K562 (cell line): ENCODE data around the gene ARID3B. TPM values are rescaled to one million over a fixed set of nuclear protein-coding genes. Genes with fewer than 3 reads are reported as not detected.

Experiments used
- BDP1 ChIP-seq: IDR thresholded peaks from 3 replicates; pipeline ENCODE4 v1.6.1; 2011; ENCODE audit not compliant: insufficient read length, insufficient read depth
- FOXA3 ChIP-seq, 2 experiments: fragments of 450-650 bp in 1 of 2; sonication (generic) in 1 of 2; formaldehyde crosslinking; IDR thresholded peaks in 1 of 2; conservative IDR thresholded peaks in 1 of 2; 2 replicates each; pipeline versions ENCODE4 v1.4.0 to v1.8.0; 2020 to 2022; ENCODE audit warnings: mild to moderate bottlenecking in 2 of 2, missing genetic modification reagents in 1 of 2
- GATAD2B ChIP-seq: fragments of 450-650 bp; IDR thresholded peaks from 2 replicates; pipeline ENCODE4 v1.6.1; 2017; ENCODE audit warnings: mild to moderate bottlenecking, borderline replicate concordance
- MED1 ChIP-seq: sonication (generic); formaldehyde crosslinking; IDR thresholded peaks from 2 replicates; pipeline ENCODE4 v1.8.1; 2023; ENCODE audit warnings: missing genetic modification reagents, borderline replicate concordance
- MEIS2 ChIP-seq: fragments of 450-650 bp; IDR thresholded peaks from 2 replicates; pipeline ENCODE4 v1.6.1; 2014; ENCODE audit warnings: mild to moderate bottlenecking; ENCODE audit not compliant: partially characterized antibody
- RBBP5 ChIP-seq: fragments of 200-600 bp; sonication (generic); IDR thresholded peaks from 2 replicates; pipeline ENCODE4 v1.6.1; 2012; ENCODE audit warnings: borderline replicate concordance, mild to moderate bottlenecking, low read length, control low read depth, inconsistent platforms; ENCODE audit not compliant: insufficient read depth, poor library complexity, severe bottlenecking
- SIRT6 ChIP-seq: IDR thresholded peaks from one replicate; pipeline ENCODE4 v1.6.1; 2012; ENCODE audit warnings: low read depth, mild to moderate bottlenecking, control low read depth, inconsistent platforms, low read length, moderate library complexity
- SNIP1 ChIP-seq: fragments of 450-650 bp; IDR thresholded peaks from 2 replicates; pipeline ENCODE4 v1.7.1; 2017; ENCODE audit warnings: low read depth, mild to moderate bottlenecking
- ZFP1 ChIP-seq: fragments of 450-650 bp; formaldehyde crosslinking; IDR thresholded peaks from 2 replicates; pipeline ENCODE4 v1.4.0; 2020; ENCODE audit warnings: mild to moderate bottlenecking, mixed read lengths
- polyA plus RNA-seq, 8 experiments: library from polyadenylated mRNA; depleted of rRNA in 4 of 8; stranded (reverse) in 5 of 8; unstranded in 3 of 8; fragments of >200 nt; fragmentation: Nextera tagmentation in 2 of 8; fragmentation: Illumina TruSeq in 1 of 8; extraction: Ambion mirVana in 2 of 8; extraction: Trizol in 1 of 8; gene quantifications; 2 replicates each; pipeline versions ENCODE4 v1.2.1 to v1.2.3, GENCODE V29; 2011 to 2014; ENCODE audit warnings: inconsistent platforms in 1 of 8, missing spikeins in 1 of 8
- total RNA-seq, 7 experiments: library from RNA; depleted of rRNA in 6 of 7; stranded (reverse); fragments of >200 nt in 6 of 7; fragmentation: Illumina TruSeq in 2 of 7; extraction: Trizol in 2 of 7; gene quantifications; 2 replicates each; pipeline versions ENCODE4 v1.2.1 to v1.2.3, GENCODE V29; 2011 to 2021; ENCODE audit warnings: low replicate concordance in 1 of 7
- TF ChIP-seq, protein P1 (sequence below): fragments of 250-450 bp; sonication (Bioruptor Pico); IDR thresholded peaks from 2 replicates; pipeline ENCODE4 v1.5.1; 2021; ENCODE audit warnings: mild to moderate bottlenecking
- TF ChIP-seq, protein P2 (sequence below): IDR thresholded peaks from 2 replicates; pipeline ENCODE4 v1.6.1; 2011; ENCODE audit not compliant: insufficient read length; ENCODE audit errors: extremely low read depth
- TF ChIP-seq, protein P3 (sequence below): fragments of 450-650 bp; IDR thresholded peaks from 2 replicates; pipeline ENCODE4 v1.6.1; 2017; ENCODE audit warnings: antibody characterized with exemption, mild to moderate bottlenecking
- TF ChIP-seq, protein P4 (sequence below): sonication (generic); formaldehyde crosslinking; IDR thresholded peaks from 2 replicates; pipeline ENCODE4 v1.8.0; 2023; ENCODE audit warnings: missing genetic modification reagents, mild to moderate bottlenecking, borderline replicate concordance
- TF ChIP-seq, protein P5 (sequence below): sonication (generic); formaldehyde crosslinking; IDR thresholded peaks from 2 replicates; pipeline ENCODE4 v1.8.0; 2022; ENCODE audit warnings: mild to moderate bottlenecking, missing genetic modification reagents

Gene ARID3B
- total and polyA plus RNA-seq, 9 of the 15 experiments (the other 6 are each of a cell fraction or from before 2014, with no cell fraction given) = 0.32 to 15.1 (median 7.1) TPM

DNA sequence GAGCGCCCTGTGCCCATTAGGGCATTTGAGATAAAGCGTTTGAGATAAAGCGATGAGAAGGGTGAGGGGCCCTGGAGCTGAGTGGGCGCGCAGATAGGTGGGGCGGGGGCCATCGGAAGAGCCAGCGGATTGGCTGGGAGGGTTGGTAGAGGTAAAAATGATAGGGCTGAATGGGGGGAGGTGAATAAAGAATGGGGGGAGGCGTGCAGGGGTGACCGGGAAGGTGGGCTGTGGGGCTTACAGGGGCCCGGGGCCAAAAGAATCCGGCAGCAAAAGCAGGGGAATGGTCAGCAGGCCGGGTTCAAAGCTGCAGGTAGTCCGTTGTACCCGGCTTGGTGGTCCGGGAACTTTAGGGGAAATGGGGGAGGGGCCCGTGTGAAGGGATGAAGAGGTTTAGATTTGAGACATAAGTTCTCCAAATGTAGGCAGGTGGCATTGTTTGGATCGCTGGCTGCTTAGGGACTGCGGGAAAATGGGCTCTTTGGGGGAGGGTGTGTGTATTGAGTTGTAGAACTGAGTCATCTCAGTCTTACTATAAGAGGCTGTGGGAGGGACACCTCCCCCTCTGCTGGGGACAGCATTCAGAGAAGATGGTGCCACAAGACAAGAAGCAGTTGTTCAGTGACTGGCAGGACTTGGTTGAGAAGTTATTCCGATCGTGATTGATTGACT is 610 bp downstream of the ARID3B start (continued):
- TF ChIP-seq, protein P1, sequence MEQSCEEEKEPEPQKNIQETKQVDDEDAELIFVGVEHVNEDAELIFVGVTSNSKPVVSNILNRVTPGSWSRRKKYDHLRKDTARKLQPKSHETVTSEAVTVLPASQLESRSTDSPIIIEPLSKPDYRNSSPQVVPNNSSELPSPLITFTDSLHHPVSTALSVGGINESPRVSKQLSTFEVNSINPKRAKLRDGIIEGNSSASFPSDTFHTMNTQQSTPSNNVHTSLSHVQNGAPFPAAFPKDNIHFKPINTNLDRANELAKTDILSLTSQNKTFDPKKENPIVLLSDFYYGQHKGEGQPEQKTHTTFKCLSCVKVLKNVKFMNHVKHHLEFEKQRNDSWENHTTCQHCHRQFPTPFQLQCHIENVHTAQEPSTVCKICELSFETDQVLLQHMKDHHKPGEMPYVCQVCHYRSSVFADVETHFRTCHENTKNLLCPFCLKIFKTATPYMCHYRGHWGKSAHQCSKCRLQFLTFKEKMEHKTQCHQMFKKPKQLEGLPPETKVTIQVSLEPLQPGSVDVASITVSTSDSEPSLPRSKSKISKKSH (CRISPR knock-in tag) = no peak
- TF ChIP-seq SIRT6 (no peak), ZFP1 (no peak), FOXA3 (CRISPR knock-in tag; conservative IDR thresholded peaks at IDR 0.05 in 1 of 2, IDR thresholded peaks at IDR 0.05 in 1 of 2) (peak in 1 of 2 experiments; percentile 20; a peak in 1 of 4 replicates), RBBP5 (no peak), BDP1 (no peak), MEIS2 (peak; percentile 82), MED1 (CRISPR knock-in tag) (no peak), GATAD2B (no peak), SNIP1 (no peak)
- TF ChIP-seq, protein P2, sequence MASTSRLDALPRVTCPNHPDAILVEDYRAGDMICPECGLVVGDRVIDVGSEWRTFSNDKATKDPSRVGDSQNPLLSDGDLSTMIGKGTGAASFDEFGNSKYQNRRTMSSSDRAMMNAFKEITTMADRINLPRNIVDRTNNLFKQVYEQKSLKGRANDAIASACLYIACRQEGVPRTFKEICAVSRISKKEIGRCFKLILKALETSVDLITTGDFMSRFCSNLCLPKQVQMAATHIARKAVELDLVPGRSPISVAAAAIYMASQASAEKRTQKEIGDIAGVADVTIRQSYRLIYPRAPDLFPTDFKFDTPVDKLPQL = no peak
- TF ChIP-seq, protein P3, sequence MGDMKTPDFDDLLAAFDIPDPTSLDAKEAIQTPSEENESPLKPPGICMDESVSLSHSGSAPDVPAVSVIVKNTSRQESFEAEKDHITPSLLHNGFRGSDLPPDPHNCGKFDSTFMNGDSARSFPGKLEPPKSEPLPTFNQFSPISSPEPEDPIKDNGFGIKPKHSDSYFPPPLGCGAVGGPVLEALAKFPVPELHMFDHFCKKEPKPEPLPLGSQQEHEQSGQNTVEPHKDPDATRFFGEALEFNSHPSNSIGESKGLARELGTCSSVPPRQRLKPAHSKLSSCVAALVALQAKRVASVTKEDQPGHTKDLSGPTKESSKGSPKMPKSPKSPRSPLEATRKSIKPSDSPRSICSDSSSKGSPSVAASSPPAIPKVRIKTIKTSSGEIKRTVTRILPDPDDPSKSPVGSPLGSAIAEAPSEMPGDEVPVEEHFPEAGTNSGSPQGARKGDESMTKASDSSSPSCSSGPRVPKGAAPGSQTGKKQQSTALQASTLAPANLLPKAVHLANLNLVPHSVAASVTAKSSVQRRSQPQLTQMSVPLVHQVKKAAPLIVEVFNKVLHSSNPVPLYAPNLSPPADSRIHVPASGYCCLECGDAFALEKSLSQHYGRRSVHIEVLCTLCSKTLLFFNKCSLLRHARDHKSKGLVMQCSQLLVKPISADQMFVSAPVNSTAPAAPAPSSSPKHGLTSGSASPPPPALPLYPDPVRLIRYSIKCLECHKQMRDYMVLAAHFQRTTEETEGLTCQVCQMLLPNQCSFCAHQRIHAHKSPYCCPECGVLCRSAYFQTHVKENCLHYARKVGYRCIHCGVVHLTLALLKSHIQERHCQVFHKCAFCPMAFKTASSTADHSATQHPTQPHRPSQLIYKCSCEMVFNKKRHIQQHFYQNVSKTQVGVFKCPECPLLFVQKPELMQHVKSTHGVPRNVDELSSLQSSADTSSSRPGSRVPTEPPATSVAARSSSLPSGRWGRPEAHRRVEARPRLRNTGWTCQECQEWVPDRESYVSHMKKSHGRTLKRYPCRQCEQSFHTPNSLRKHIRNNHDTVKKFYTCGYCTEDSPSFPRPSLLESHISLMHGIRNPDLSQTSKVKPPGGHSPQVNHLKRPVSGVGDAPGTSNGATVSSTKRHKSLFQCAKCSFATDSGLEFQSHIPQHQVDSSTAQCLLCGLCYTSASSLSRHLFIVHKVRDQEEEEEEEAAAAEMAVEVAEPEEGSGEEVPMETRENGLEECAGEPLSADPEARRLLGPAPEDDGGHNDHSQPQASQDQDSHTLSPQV = no peak
- TF ChIP-seq, protein P4, sequence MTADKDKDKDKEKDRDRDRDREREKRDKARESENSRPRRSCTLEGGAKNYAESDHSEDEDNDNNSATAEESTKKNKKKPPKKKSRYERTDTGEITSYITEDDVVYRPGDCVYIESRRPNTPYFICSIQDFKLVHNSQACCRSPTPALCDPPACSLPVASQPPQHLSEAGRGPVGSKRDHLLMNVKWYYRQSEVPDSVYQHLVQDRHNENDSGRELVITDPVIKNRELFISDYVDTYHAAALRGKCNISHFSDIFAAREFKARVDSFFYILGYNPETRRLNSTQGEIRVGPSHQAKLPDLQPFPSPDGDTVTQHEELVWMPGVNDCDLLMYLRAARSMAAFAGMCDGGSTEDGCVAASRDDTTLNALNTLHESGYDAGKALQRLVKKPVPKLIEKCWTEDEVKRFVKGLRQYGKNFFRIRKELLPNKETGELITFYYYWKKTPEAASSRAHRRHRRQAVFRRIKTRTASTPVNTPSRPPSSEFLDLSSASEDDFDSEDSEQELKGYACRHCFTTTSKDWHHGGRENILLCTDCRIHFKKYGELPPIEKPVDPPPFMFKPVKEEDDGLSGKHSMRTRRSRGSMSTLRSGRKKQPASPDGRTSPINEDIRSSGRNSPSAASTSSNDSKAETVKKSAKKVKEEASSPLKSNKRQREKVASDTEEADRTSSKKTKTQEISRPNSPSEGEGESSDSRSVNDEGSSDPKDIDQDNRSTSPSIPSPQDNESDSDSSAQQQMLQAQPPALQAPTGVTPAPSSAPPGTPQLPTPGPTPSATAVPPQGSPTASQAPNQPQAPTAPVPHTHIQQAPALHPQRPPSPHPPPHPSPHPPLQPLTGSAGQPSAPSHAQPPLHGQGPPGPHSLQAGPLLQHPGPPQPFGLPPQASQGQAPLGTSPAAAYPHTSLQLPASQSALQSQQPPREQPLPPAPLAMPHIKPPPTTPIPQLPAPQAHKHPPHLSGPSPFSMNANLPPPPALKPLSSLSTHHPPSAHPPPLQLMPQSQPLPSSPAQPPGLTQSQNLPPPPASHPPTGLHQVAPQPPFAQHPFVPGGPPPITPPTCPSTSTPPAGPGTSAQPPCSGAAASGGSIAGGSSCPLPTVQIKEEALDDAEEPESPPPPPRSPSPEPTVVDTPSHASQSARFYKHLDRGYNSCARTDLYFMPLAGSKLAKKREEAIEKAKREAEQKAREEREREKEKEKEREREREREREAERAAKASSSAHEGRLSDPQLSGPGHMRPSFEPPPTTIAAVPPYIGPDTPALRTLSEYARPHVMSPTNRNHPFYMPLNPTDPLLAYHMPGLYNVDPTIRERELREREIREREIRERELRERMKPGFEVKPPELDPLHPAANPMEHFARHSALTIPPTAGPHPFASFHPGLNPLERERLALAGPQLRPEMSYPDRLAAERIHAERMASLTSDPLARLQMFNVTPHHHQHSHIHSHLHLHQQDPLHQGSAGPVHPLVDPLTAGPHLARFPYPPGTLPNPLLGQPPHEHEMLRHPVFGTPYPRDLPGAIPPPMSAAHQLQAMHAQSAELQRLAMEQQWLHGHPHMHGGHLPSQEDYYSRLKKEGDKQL (CRISPR knock-in tag) = no peak
- TF ChIP-seq, protein P5, sequence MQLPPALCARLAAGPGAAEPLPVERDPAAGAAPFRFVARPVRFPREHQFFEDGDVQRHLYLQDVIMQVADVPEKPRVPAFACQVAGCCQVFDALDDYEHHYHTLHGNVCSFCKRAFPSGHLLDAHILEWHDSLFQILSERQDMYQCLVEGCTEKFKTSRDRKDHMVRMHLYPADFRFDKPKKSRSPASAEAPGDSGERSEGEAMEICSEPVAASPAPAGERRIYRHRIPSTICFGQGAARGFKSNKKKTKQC (CRISPR knock-in tag) = no peak
